Measurements from ENCODE around the gene GPR85. TPM values are rescaled to one million over a fixed set of nuclear protein-coding genes. Genes with fewer than 3 reads are reported as not detected.
A peak's percentile ranks its signal among the peaks of the same experiment; 100 is the strongest.
"Not testable (repeated sequence)": the region's sequence is repeated elsewhere in the genome, so short reads cannot be mapped to it uniquely, and the experiment has no call there.

GPR85 gene
- total RNA-seq, 1 experiment from 2014 or later: not detected

DNA sequence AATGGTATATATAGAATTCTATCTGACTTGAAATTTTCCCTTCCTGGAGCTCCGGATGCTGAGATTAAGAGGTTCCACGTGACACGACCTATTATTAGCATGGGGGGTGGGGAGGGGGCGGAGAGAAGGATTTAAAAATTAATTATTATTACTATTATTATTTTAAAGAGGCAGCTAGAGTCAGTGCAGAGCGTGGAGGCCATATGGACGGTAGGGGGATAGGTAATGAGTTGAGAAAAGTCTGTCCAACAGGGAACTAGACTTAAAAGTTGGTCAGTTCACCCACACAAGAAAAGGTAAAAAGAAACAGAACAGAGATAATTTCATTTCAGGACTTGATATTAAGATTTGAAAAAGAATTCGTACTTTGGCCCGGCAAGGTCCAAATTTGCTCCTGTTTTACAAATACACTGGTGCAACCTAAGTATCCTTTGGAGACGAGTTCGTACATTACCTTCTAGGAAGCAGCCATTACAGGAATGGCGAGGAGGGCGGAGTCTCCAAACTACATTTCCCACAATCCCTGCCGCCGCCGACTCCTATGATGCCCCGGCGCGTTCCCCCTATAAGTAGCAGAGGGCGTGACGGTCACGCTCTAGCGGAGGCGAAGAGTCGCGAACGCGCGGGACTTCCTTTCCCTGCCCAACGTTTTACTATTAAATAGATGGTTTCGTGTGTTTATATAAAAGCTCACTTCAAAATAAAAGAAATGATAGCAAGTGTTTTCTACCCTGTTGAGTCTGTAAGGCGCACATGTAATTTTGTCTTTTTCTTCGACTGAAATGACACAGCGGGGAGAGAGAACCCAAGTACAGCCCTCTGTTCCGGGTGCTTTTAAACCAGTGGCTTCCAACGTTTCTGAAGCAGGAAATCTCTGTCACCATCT is 31.7 kb upstream of the GPR85 start, which contains the start of gene SMIM30:
Gene SMIM30 (minus strand): TSS at position 481 of the 886 bp plus-strand sequence. CDS start 976 bp downstream, outside the sequence.
- in situ Hi-C loops (cut with HindIII; ENCODE audit: low pct_unique_long_range_greater_than_20kb, low sequenced_read_pairs): no loop called here
- CTCF ChIA-PET: no interaction called here

DNA sequence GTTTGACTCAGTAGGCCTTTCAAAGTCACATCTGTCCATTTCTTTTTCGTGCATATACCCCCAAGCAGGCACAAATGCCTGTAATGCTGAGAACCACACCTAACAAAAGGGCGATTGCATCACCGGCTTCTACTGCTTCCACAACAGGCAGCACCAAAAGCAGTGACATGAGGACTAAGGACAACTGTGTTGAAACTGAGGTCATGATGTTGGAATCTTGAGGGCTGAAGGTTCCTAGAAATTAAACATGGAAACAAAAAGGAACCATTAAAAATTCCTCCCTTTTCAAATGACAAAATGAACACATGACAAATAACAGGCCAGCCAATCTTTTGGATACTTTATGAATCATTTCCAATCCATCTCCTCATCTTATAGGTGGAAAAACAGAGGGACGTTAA is 30.7 kb upstream of the GPR85 start:
- CTCF ChIA-PET; POLR2A ChIA-PET; H3K9me3 ChIP-seq (ENCODE audit: control insufficient read depth, insufficient read depth, low read depth, low read length); intact Hi-C loops (cut with micrococcal nuclease; ENCODE audit: unreplicated experiment); in situ Hi-C loops (cut with HindIII; ENCODE audit: low pct_unique_long_range_greater_than_20kb, low sequenced_read_pairs); H3K27ac ChIP-seq (ENCODE audit: low read length); DNase-seq (ENCODE audit: low read depth, low spot score); H3K36me3 ChIP-seq (ENCODE audit: control insufficient read depth, insufficient read depth, low read length); H3K4me1 ChIP-seq (ENCODE audit: control insufficient read depth, insufficient read depth, low read length); H3K27me3 ChIP-seq (ENCODE audit: control insufficient read depth, insufficient read depth, low read length); BruUV-seq (replicated peaks); ATAC-seq: not testable (repeated sequence)
- peak overlapping the region; percentile 65 to 82; a peak in 2 of 4 replicates for H3K4me3 ChIP-seq (ENCODE audit: low read depth in 2 of 2, low read length in 2 of 2)

More for the DNA sequence above, 31.7 kb upstream of the GPR85 start, which contains the start of gene SMIM30:
- POLR2A ChIA-PET: no interaction called here
- Histone ChIP-seq H3K36me3 (ENCODE audit: control insufficient read depth, insufficient read depth, low read length) (no peaks in the 10 kb centered on the region; the same call in 1 of the 2 replicates), H3K4me1 (ENCODE audit: control insufficient read depth, insufficient read depth, low read length) (no peaks in the 10 kb centered on the region), H3K27ac (ENCODE audit: low read length) (peak within 1 kb of the TSS; percentile 70; the same call in 1 of the 2 replicates), H3K27me3 (ENCODE audit: control insufficient read depth, insufficient read depth, low read length) (no peaks in the 10 kb centered on the region), H3K4me3 (ENCODE audit: low read depth in 2 of 2, low read length in 2 of 2) (peak within 1 kb of the TSS; percentile 65 to 82), H3K9me3 (ENCODE audit: control insufficient read depth, insufficient read depth, low read depth, low read length) (no peaks in the 10 kb centered on the region)
- TF ChIP-seq TCF7L2 (IDR thresholded peaks at IDR 0.05; ENCODE audit: low read depth, low read length) (0 out of 2 replicates have a peak, but pooled peaks have one; percentile 51), POLR2AphosphoS5 (IDR thresholded peaks at IDR 0.05; ENCODE audit: low read depth, low read length) (peak; percentile 63; the same call in 1 of the 2 replicates)
- TF ChIP-seq, protein P1, sequence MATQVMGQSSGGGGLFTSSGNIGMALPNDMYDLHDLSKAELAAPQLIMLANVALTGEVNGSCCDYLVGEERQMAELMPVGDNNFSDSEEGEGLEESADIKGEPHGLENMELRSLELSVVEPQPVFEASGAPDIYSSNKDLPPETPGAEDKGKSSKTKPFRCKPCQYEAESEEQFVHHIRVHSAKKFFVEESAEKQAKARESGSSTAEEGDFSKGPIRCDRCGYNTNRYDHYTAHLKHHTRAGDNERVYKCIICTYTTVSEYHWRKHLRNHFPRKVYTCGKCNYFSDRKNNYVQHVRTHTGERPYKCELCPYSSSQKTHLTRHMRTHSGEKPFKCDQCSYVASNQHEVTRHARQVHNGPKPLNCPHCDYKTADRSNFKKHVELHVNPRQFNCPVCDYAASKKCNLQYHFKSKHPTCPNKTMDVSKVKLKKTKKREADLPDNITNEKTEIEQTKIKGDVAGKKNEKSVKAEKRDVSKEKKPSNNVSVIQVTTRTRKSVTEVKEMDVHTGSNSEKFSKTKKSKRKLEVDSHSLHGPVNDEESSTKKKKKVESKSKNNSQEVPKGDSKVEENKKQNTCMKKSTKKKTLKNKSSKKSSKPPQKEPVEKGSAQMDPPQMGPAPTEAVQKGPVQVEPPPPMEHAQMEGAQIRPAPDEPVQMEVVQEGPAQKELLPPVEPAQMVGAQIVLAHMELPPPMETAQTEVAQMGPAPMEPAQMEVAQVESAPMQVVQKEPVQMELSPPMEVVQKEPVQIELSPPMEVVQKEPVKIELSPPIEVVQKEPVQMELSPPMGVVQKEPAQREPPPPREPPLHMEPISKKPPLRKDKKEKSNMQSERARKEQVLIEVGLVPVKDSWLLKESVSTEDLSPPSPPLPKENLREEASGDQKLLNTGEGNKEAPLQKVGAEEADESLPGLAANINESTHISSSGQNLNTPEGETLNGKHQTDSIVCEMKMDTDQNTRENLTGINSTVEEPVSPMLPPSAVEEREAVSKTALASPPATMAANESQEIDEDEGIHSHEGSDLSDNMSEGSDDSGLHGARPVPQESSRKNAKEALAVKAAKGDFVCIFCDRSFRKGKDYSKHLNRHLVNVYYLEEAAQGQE (IDR thresholded peaks at IDR 0.05; ENCODE audit: insufficient read depth in 1 of 2, low read depth in 2 of 2, low read length in 1 of 2): no peak
- BruUV-seq (replicated peaks): TSS peak; percentile 92
- intact Hi-C loops (cut with micrococcal nuclease; ENCODE audit: unreplicated experiment): no loop called here
- DNase-seq (ENCODE audit: low read depth, low spot score): peak; percentile 90
- peak; percentile 100 for ATAC-seq

DNA sequence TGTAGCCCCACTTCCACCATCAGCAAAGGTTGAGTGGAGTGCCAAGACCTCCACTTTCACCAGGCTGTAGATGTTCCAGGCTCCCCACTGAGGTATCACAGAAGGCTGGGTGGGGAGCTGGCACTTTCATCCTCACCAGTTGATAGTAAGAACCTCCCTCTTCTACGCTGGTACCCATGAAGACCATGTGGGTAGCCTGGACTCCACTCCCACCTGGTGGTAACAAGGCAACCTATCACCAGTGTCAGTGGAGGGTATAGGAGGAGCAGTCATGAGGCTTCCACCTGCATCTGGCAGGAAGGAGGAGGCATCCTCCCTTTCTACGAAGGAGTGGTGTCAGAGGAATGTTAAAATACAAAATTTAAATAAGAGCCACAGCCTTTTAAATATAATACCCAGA is 27.3 kb upstream of the GPR85 start:
- DNase-seq (ENCODE audit: low read depth, low spot score) (no peak), ATAC-seq (no peak)
- in situ Hi-C loops (cut with HindIII; ENCODE audit: low pct_unique_long_range_greater_than_20kb, low sequenced_read_pairs): no loop called here
- TF ChIP-seq, protein P2, sequence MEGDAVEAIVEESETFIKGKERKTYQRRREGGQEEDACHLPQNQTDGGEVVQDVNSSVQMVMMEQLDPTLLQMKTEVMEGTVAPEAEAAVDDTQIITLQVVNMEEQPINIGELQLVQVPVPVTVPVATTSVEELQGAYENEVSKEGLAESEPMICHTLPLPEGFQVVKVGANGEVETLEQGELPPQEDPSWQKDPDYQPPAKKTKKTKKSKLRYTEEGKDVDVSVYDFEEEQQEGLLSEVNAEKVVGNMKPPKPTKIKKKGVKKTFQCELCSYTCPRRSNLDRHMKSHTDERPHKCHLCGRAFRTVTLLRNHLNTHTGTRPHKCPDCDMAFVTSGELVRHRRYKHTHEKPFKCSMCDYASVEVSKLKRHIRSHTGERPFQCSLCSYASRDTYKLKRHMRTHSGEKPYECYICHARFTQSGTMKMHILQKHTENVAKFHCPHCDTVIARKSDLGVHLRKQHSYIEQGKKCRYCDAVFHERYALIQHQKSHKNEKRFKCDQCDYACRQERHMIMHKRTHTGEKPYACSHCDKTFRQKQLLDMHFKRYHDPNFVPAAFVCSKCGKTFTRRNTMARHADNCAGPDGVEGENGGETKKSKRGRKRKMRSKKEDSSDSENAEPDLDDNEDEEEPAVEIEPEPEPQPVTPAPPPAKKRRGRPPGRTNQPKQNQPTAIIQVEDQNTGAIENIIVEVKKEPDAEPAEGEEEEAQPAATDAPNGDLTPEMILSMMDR (IDR thresholded peaks at IDR 0.05): no peak
- no peak for TF ChIP-seq TCF7L2 (IDR thresholded peaks at IDR 0.05; ENCODE audit: low read depth, low read length)
- TF ChIP-seq, protein P1 (IDR thresholded peaks at IDR 0.05; ENCODE audit: insufficient read depth in 1 of 2, low read depth in 2 of 2, low read length in 1 of 2): no peak
- no peak for TF ChIP-seq POLR2AphosphoS5 (IDR thresholded peaks at IDR 0.05; ENCODE audit: low read depth, low read length)
- no peak for TF ChIP-seq SIN3A (IDR thresholded peaks at IDR 0.05; ENCODE audit: borderline replicate concordance, insufficient read depth, low read depth, low read length)
- H3K4me3 ChIP-seq (ENCODE audit: low read depth in 2 of 2, low read length in 2 of 2): no peak overlapping the region
- no TSS peak for BruUV-seq (replicated peaks)
- H3K27me3 ChIP-seq (ENCODE audit: control insufficient read depth, insufficient read depth, low read length): no peaks in the 10 kb centered on the region
- intact Hi-C loops (cut with micrococcal nuclease; ENCODE audit: unreplicated experiment): no loop called here
- no peaks in the 10 kb centered on the region for H3K4me1 ChIP-seq (ENCODE audit: control insufficient read depth, insufficient read depth, low read length)
- ChIA-PET POLR2A (no interaction called here), CTCF (no interaction called here)
- H3K36me3 ChIP-seq (ENCODE audit: control insufficient read depth, insufficient read depth, low read length): no peaks in the 10 kb centered on the region; the same call in 1 of the 2 replicates
- no peak overlapping the region for H3K27ac ChIP-seq (ENCODE audit: low read length)
- no peaks in the 10 kb centered on the region for H3K9me3 ChIP-seq (ENCODE audit: control insufficient read depth, insufficient read depth, low read depth, low read length)

Data from Panc1 (cell line).